ENCODE results near the gene GPD2.

GPD2 gene

DNA sequence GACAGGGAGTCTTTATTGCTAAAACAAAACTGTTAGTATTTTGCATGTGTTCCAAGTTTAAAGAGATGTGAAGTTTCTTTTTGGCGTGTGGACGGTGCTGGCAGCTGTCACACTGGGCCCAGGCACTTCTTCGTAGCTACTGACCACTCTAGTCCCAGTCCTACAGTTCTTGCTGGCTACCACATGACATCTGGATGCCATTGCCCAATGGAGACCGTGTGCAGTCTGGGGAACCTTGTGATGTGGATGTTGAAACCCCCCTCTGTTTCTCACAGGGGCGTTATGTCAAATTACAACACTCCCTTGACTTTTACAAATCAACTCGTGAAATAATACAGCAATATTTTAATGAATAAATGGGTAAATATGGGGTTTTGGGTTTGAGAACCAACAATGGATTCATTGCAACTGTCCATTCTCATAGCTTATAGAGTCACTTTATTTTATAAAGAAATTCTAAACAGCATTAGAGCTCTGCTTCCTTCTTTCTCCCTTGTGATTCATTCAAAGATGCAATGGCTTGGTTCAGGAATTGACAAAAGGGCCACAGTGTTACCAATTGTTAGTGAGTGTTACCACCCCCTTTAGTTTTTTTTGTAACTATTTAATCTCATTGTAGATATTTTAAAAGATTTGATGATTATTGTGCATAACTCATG is 1.2 kb downstream of the GPD2 start:
- DNase-seq, result no peak

DNA sequence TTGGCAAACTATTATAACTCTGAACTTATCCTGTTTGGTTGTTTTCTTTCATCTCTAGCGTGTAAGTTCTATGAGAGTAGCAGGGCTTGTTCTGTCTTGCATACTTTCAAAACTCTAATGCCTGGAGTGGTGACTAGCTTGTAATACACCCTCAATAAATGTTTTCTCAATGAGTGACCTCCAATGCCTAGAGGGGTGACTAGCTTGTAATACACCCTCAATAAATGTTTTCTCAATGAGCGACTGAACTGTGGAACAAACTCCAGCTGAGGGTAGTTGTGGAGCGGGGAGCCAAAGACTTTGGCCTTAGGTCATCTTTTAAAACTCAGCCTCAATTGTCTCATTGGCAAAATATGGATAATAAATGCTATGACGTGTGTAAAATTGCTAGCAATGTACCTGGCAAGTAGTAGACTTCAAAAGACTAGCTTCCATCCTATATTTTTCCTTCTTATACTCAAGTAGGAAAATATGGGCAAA is 1.8 kb downstream of the GPD2 start:
- DNase-seq, result no peak

DNA sequence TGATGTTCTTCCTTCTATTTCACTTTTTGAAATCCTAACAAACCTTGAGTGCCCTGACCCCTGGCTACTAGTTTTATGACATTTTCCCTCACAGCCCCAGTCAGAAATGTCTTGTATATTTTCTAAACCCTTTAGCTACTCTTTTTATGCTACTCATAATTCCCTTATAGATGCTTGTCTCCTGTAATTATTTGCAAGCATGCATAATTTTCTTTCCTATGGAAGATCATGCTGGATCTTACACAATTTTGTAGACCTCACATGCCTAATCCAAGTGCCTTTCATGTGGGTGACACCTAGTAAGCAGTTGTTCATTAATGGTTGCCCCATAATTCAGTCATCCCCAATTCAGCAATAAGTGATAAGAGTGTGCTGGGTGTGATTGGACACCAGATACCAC is 6.9 kb downstream of the GPD2 start:
- no peak for DNase-seq

DNA sequence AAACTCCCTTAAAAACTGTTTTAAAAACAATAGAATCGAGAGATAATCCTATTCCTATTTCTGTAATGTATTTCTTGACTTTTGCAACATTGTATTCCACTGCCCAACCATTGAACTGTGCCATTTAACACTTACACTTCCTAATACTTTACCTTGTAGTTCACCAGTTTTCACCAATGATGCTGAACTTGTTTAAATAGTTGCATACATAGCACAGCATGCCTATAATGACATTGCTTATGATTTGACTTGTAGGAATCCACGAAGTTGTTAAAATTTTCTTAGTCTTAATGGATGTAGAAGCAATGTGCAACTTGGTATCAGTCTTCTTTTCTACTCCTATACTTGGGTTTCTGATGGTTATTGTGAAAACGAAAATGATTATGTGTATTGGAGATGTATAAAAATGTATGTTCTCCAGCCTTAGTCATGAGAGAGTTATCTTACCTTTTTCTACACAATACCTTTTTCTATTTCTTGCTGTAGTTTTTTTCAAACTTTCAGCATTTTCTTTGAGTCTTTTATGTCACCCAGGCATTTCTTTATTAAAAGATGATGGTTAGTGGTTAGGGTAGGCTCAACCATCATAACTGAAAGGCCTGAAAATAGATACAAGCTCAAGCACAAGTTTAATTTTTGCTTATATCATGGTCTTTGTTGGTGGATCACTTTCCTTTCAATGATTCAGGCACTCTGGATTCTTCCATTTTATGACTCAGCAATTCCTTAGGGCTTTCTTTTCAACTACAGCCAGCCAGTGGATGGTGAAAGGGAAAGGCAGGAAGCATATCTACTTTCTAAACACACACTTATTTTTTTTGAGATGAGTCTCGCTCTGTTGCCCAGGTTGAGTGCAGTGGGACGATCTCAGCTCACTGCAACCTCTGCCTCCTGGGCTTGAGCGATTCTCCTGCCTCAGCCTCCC is 9.4 kb downstream of the GPD2 start:
- DNase-seq, result no peak

DNA sequence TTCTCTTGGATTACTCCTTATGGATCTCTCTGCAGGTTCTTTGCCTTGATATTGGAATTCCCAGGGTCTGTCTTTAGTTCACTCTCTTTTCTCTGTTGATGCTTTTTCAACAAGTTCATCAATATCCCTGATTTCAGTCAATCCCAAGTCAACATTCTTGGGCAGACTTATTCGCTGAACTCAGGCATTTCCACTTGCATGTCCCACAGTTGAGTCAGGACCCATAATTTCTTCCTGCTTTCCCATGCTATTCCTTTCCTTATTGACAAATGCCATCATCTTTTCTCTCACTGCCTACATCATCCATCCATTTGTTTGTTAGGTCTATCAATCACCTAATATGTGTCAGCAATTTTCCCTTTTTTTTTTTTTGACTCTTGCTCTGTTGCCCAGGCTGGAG is 11.6 kb downstream of the GPD2 start:
- no peak for DNase-seq

DNA sequence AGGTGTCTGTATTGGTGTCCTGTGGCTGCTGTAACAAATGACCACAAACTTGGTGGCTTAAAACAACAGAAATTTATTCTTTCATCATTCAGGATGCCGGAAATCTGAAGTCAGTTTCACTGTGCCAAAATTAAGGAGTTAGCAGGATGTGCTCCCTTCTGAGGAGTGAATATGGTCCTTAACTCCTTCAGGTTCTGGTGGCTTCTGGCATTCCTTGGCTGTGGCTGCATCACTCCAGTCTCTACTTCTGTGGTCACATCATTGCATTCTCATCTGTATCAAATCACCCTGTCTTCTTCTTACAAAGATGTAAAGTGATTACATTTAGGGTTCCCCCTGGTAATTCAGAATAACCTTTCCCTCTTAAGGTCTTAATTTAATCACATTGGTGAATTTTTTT is 12.6 kb downstream of the GPD2 start:
- DNase-seq, result no peak

DNA sequence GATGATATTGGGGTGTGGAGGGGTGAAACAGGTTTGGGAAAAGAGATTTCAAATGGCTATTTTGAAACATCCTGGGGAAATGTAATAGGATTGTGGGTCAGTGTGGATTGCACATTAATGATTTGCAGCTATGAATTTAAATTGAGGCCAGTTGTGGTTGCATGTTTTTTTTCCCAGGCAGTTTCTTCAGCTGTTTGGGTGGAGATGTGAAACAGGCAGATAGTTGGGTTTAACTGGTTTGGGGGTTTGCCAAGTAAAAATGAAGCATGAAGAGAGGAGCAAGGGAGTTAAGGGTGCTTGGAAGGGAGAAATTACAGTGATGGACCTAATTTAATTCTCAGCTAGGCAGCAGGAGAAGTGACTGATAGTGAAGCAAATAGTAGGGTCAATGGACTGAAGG is 16.8 kb downstream of the GPD2 start:
- no peak for DNase-seq

DNA sequence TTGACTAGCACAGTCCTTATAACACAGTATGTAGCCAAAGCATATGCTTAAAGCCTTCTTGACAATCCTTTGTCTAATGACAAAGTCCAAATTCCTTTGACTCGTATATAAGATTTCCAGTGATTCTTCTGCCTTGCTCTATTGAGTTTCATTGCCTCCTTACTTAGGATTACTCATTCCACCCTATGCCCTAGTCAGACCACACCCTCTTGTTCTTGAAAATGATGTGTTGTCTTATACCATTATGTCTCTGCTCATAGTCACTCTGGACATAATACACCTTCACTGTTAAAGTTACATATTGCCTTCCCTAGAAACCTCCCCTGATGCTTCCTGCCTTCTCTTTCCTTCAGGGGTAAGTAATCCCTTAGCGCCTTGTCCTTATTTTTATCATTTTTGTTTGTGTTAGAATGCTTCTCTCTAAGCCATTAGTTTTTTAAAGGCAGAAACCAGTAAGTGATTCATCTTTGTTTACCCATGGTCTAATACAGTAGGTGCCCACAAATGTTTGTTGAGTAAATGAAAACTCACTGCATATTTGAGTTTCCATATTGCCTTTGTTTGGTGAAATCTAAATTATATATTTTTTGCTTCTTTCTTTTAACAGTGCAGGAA is 19.3 kb downstream of the GPD2 start:
- DNase-seq, result no peak

DNA sequence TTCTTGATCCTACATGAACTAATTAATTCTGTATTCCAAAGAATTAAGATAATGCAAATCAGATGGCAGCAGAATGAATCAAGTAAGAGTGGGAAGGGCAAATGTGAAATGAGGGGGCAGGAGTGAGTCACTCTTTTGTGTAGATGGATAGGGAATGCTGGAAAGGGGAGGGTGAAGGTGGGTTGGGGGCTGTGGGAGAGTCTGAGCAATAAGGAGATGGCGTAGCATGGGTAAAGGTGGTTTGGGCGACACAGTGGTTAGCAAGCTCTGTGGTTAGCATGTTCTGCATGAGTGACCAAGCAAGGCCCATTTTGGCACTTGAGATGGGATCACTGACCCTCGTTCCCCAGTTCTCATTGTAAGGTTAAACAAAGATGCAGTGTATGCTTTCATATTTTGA is 20.4 kb downstream of the GPD2 start:
- no peak for DNase-seq

DNA sequence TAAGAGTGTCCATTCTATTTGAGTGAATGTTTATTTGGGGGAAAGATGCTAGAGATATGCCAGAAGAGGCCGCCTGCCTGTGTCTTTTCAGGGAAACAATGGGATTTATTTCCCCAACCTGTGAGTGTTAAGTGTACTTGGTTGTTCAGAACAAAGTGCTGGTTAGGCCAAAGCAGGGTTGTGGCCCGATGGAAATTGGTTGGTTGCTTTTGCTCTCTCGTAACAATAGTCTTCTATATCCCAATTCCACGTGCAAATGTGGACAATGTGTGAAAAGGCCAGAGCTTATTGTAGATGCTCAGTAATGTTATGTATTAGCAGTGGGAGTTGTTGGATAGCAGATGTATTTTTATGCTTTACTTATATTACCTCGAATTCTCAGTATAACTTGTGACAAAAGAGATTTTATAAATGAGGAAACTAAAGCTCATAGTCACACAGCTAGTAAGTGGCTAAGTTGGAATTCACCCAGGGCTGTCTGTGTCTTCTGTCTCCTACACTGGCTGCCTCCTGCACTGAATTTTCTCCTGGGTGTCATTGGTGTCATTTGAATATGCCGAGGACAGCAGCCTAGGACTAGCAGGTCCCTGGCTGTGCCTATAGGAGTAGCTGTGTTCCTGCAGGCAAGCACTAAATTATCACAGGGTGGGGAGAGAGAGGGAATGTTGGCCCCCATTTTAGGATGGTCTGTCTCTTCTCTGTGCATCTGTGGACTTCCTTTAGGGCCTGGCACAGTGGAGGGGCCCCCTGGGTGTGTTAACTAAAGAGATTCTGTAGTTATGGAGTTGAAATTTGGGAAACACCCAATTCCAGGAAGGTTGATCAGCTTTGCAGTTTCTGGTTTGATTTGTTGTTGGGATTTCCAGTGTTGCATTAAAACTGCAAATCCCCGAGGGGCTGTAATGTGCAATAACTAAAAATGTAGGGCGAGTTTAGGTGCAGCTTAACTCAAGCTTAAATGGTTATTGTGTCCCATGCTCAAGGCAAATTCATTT is 21.6 kb downstream of the GPD2 start:
- no peak for DNase-seq

DNA sequence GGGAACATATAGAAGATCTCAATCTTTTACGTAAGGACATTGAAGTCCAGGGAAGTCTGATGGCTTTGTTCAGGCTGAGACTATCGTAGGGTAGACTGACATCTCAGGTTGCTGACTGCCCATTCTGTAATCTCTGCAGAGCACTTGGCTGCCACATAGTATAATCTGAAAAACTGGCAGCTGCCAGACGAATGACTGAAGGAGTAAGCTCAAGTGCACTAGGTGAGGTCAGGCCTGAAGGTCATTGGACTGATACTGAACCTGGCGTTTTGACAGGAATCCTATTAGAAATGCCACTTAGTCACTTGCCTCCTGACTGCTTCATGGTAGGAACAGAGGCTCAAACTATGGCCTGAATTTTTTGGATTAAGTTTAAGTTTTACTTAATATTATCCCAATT is 23.5 kb downstream of the GPD2 start:
- no peak for DNase-seq

DNA sequence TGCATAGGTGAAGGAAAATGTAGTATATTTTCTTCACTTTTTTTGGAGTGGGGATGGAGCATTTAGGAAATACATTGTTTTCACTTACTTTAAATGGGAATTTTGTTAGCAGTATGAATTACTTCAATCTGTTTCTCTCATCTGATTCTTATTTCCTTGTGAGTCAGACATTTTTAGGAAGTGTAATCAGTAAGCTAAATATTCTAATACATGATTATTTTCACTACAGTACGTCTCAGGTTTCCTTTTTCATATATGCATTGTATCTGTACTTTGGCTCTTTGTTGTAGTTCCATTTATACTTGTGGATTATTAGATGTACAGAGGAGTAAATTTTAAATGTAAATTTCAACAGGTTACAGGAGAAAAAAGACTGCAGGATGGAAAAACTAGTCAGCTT is 27.9 kb downstream of the GPD2 start:
- DNase-seq, result no peak

DNA sequence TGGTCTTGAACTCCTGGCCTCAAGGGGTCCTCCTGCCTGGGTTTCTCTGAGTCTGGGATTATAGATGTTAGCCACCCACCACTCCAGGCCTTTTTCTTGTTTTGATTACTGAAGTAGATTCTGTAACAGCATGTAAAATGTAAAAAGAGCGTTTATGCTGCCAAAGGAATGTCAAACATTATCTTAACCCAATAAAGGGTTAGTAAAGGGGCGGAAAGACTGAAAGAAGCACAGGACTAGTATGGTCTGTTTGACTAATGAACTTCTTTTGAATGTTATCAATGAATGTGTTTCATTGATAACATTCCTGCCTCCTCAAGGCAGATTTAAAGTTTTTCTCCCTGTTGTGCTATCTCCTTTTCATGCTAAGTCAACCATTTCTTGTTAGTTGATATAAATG is 29.4 kb downstream of the GPD2 start:
- DNase-seq, result no peak

DNA sequence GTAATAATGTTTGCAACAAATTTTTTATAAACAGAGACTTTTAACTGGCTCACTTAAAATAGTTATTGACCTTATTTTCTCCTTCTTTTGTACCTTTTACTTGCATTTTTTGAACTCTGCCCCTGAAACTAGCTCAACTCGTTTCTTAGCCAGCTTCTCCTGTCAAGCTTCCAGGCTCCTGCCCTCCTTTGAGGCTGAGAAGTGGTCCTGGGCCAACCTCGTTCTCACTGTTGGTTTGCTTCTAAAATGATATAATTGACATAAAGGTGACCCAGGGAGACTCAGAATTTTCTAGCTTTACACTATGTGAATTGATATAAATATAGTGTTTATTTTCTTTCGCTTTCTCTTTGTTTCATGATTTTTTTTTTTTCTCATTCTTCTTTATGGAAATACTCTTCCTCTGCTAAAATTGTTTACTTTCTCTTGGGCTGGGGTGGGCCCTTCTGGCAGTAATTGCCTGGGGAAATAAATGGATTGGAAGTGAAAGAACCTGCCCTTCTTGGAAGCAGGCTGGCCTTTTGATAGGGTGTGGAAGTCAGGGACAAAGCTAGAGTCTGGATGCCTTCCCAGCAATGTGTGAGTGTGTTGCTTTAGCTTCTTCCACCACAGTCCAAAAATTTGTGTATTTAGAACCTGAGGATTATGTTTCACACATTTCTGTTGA is 30.7 kb downstream of the GPD2 start:
- DNase-seq, result no peak

DNA sequence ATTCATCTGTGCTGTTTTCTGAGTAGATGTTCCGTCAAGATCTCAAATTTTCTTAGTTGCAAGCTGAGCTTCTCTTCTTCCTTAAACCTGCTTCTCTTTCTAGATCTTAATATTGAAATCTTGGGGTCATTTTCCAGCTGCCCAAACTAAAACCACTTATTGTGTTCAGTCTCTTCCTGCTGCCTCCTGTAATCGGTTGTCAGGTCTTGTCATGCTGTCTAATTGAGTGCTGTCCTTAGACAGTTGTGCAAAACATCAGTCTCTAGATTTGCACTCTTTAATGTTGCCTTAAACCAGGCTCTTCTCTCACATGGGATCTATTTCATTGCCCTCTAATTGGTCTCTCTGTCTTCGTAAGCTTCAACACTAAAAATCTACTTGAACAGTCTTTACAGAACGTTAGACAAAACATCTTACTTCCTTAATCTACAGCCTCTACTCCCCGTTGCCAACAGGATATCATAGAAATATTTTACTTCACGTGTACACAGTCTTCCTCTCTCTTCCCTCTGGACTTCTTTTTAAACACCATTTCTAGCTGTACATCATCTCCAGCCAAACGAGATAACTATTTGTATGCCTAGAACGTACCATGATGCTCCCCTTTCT is 34.9 kb downstream of the GPD2 start:
- no peak for DNase-seq

DNA sequence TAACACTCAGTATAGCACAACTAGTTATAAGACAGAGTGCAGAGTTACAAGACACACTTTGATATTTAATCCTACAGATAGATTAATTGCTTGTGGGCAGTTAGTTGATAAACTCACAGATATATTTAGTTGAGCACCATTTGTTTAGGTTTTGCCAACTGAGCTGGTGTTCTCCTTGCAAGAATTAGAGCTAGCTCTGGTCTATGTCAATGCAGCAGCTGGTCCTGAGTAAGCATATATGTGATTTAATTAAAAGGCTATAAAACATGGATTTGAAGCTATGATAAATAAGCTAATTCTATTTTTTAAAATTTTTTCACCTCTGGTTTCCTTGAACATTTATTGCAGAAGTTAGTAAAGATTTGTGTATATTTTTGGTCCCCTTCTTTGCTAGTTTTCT is 35.6 kb downstream of the GPD2 start:
- DNase-seq, result no peak

DNA sequence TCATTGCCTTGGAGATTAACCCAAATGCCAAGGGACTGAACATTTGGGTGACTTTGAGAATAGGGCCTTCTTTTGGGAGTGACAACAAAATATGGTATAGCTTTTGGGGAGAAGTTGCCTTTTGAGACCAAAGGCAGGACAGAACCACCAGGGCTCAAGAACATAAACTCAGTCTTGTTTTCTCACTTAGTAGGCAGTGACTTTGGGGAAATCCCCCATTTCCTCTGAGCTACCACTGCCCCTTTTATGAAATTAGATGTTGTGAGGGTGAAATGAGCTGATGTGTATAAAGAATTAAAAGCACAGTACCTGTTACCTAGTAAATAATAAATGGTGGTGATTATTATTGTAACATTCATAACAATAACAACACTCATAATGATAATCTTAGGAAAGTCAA is 36.5 kb downstream of the GPD2 start:
- no peak for DNase-seq

DNA sequence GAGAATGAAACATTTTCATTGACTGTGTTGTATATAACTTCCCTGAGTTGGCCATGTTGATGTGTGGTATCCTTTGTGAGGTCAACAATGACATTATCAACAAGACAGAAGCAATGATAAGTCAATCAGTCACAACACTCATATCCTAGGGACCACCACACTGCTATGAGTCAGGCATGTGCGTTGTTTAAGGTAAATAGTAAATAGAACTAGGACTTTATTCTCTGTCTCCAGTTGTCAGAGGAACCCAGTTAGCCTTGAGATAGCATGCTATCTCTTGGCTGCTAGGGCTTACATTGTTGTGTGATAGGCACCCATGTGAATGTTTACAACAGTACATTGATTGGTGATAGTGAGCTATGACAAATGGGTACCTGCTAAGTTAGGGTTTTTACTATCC is 37.3 kb downstream of the GPD2 start:
- DNase-seq, result no peak

DNA sequence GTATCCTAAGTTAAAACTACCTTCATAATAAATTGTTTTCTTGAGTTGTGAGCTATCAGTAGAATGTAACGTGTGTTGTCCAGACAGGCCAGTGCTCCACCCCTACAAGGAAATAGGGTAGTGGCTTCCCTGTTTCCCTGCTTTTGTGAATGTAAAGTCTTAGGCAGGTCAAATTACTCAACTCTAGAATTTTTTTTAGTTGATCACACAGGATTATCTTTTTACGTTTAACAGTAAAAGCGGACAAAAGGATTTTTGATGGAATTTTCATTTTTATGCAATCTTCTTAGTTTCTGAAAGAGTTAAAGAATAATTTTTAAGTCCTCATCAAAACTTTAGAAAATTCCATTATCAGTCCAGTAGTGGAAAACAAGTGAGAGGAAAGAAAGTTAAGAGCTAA is 38.2 kb downstream of the GPD2 start:
- DNase-seq, result no peak

DNA sequence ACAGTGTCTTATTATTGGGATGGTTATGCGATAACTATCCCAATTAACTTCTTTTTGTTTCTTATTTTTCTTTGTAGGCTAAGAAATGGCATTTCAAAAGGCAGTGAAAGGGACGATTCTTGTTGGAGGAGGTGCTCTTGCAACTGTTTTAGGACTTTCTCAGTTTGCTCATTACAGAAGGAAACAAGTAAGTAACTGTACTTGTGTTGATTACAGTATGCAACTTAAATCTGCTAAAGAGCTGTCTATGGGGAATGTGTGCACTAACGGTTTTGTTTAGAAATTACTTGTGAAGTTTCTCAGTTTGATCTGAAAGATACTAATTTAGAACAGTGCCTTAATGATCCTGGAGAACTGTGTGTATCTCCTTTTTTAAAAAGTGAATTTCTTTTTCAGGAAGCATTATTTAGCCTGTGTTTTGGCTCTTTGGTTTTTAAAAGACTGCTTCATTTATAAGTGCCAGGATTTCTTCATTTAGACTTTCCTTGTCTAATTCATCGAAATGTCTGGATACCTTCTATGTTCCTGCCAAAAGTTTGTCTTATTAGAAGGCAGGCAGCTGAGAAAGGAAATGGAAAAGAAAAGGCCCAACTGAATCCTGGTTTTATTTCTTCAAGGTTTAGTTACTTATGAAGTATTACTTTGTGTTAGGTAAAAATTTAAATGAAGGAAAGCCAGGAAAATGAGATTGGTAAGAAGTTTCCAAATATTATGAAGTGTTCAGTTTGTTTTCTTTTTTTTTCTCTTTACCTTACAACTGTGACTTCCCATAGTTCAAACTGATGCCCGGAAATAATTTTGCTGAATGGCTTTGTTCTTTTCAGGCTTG is 40.1 kb downstream of the GPD2 start:
- no peak for DNase-seq

DNA sequence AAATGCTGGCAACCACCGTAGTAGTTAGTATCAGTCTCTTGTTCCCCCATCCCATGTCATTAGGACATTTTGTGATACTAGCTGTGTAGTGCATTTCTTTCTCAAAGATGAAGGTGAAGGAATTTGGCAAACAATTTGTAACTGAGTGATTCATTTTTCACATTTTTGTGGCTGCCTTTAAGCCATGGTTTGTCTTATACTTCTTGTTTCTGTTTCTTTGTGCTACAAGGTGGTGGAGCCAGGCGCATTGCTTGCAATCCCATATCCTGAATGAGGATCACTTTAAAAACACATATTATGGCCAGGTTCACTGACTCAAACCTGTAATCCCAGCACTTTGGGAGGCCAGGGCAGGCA is 40.6 kb downstream of the GPD2 start:
- DNase-seq, result no peak

Measured in DMS153 (cell line).